HCT116 (cell line): ENCODE data around the gene ZKSCAN2. TPM values are rescaled to one million over a fixed set of nuclear protein-coding genes. Genes with fewer than 3 reads are reported as not detected.

Experiments
- ATAC-seq: fragments of 200-7000 bp; cut with Tn5 transposase; 2 replicates; pipeline ENCODE4 v1.9.1; 2020; ENCODE audit warnings: mild to moderate bottlenecking, moderate library complexity
- BruUV-seq: library from RNA; stranded (reverse); fragments of 400-500 nt; replicated peaks from 2 replicates; lab custom pipeline; 2021; lab: Mats Ljungman, UMichigan
- CTCF ChIA-PET: fragments of 300-600 bp; sonication (Branson Sonifier 250); formaldehyde crosslinking; loops from one replicate; lab custom pipeline; 2021; ENCODE audit warnings: antibody characterized with exemption; lab: Charles Lee
- POLR2A ChIA-PET: fragments of 300-600, 350-600 bp; sonication (Branson Sonifier 250); formaldehyde crosslinking; loops from one replicate; lab custom pipeline; 2021; ENCODE audit warnings: antibody characterized with exemption; lab: Charles Lee
- RAD21 ChIA-PET, 2 experiments: fragments of 300-600 bp; sonication (Branson Sonifier 250); formaldehyde crosslinking; loops; one replicate each; lab custom pipeline; 2023; ENCODE audit warnings: low total read pairs in 2 of 2; ENCODE audit not compliant: uncharacterized antibody in 2 of 2, unreplicated experiment in 2 of 2, low non-redundant PET in 1 of 2; lab: Charles Lee
- DNase-seq: peaks from one replicate; pipeline ENCODE4 v3.0.0-alpha.2; 2010; ENCODE audit warnings: low read depth, low spot score
- H2AFZ ChIP-seq: fragments of 200-600 bp; shearing (Covaris generic), sonication (generic); 2 replicates; pipeline ENCODE4 v1.6.1; 2017; ENCODE audit warnings: low read depth, mixed run types, mixed read lengths, antibody characterized with exemption, low read length; ENCODE audit not compliant: poor library complexity, severe bottlenecking
- H3K27ac ChIP-seq: 2 replicates; pipeline ENCODE4 v1.5.1; 2012; ENCODE audit warnings: low read depth, low read length
- H3K27me3 ChIP-seq: fragments of 200-600 bp; sonication (generic); 2 replicates; pipeline ENCODE4 v1.6.1; 2016; ENCODE audit warnings: mixed run types, low read length, mixed read lengths; ENCODE audit not compliant: insufficient read depth
- H3K36me3 ChIP-seq, 2 experiments: fragments of 200-500 bp in 1 of 2; fragments of 200-600 bp in 1 of 2; sonication (Bioruptor generic) in 1 of 2; sonication (generic) in 1 of 2; 2 replicates each; pipeline versions ENCODE4 v1.5.1 to v1.6.1; 2014 to 2016; ENCODE audit warnings: low read length in 2 of 2, inconsistent platforms in 1 of 2, mixed read lengths in 1 of 2, mixed run types in 1 of 2; ENCODE audit not compliant: insufficient read depth in 2 of 2, control insufficient read depth in 1 of 2
- H3K4me1 ChIP-seq, 2 experiments: fragments of 200-600 bp in 1 of 2; sonication (generic) in 1 of 2; 2 replicates each; pipeline versions ENCODE4 v1.5.1 to v1.6.1; 2012 to 2017; ENCODE audit warnings: low read length in 2 of 2, inconsistent platforms in 1 of 2, mild to moderate bottlenecking in 1 of 2, mixed read lengths in 1 of 2, mixed run types in 1 of 2, moderate library complexity in 1 of 2; ENCODE audit not compliant: insufficient read depth in 2 of 2, control insufficient read depth in 1 of 2
- H3K4me2 ChIP-seq: fragments of 200-600 bp; sonication (generic); 2 replicates; pipeline ENCODE4 v1.6.1; 2017; ENCODE audit warnings: mixed run types, low read length, mixed read lengths
- H3K4me3 ChIP-seq, 2 experiments: fragments of 200-600 bp in 1 of 2; sonication (generic) in 1 of 2; replicated peaks in 1 of 2; 2 replicates each; pipeline ENCODE4 v1.5.1; 2011 to 2016; ENCODE audit warnings: low read length in 2 of 2, control low read depth in 1 of 2, low read depth in 1 of 2, mild to moderate bottlenecking in 1 of 2, mixed read lengths in 1 of 2, mixed run types in 1 of 2
- H3K79me2 ChIP-seq: fragments of 200-600 bp; sonication (generic); 2 replicates; pipeline ENCODE4 v1.6.1; 2017; ENCODE audit warnings: mild to moderate bottlenecking, mixed run types, low read length, moderate library complexity, mixed read lengths; ENCODE audit not compliant: insufficient read depth
- H3K9ac ChIP-seq: fragments of 200-600 bp; sonication (generic); 2 replicates; pipeline ENCODE4 v1.6.1; 2016; ENCODE audit warnings: low read length, mixed read lengths
- H3K9me2 ChIP-seq: fragments of 200-600 bp; sonication (generic), shearing (Covaris generic); 2 replicates; pipeline ENCODE4 v1.6.1; 2017; ENCODE audit warnings: mixed run types, mild to moderate bottlenecking, moderate library complexity; ENCODE audit not compliant: insufficient read depth
- H3K9me3 ChIP-seq, 2 experiments: fragments of 200-500 bp in 1 of 2; fragments of 200-600 bp in 1 of 2; sonication (Bioruptor generic) in 1 of 2; sonication (generic) in 1 of 2; 2 replicates each; pipeline ENCODE4 v1.6.1; 2014 to 2017; ENCODE audit warnings: low read length in 2 of 2, mixed read lengths in 2 of 2, inconsistent platforms in 1 of 2, low read depth in 1 of 2, mild to moderate bottlenecking in 1 of 2, mixed run types in 1 of 2, moderate library complexity in 1 of 2; ENCODE audit not compliant: control insufficient read depth in 1 of 2, insufficient read depth in 1 of 2
- H4K20me1 ChIP-seq: fragments of 200-600 bp; sonication (generic), shearing (Covaris generic); 2 replicates; pipeline ENCODE4 v1.6.1; 2017; ENCODE audit warnings: mixed run types, mild to moderate bottlenecking, moderate library complexity; ENCODE audit not compliant: insufficient read depth
- CEBPB ChIP-seq: IDR thresholded peaks from 2 replicates; pipeline ENCODE4 v1.6.1; 2012; ENCODE audit warnings: low read depth
- EGR1 ChIP-seq: IDR thresholded peaks from 2 replicates; pipeline ENCODE4 v1.6.1; 2012; ENCODE audit warnings: low read depth
- ELF1 ChIP-seq: IDR thresholded peaks from 2 replicates; pipeline ENCODE4 v1.6.1; 2012; ENCODE audit warnings: low read depth, borderline replicate concordance
- EZH2phosphoT487 ChIP-seq: fragments of 200-600 bp; IDR thresholded peaks from 2 replicates; pipeline ENCODE4 v1.6.1; 2018; ENCODE audit warnings: antibody characterized with exemption, borderline replicate concordance
- FOSL1 ChIP-seq: IDR thresholded peaks from 2 replicates; pipeline ENCODE4 v1.6.1; 2012; ENCODE audit warnings: low read depth
- POLR2AphosphoS5 ChIP-seq: IDR thresholded peaks from 2 replicates; pipeline ENCODE4 v1.6.1; 2011; ENCODE audit warnings: mild to moderate bottlenecking, low read depth, low read length, moderate library complexity
- RAD21 ChIP-seq: IDR thresholded peaks from 2 replicates; pipeline ENCODE4 v1.6.1; 2012; ENCODE audit warnings: low read depth, mild to moderate bottlenecking
- SIN3A ChIP-seq: IDR thresholded peaks from 2 replicates; pipeline ENCODE4 v1.6.1; 2012; ENCODE audit warnings: low read depth
- SP1 ChIP-seq: IDR thresholded peaks from 2 replicates; pipeline ENCODE4 v1.6.1; 2012; ENCODE audit warnings: low read depth
- SRF ChIP-seq: IDR thresholded peaks from 2 replicates; pipeline ENCODE4 v1.6.1; 2012; ENCODE audit warnings: low read depth
- YY1 ChIP-seq: IDR thresholded peaks from 2 replicates; pipeline ENCODE4 v1.6.1; 2011; ENCODE audit warnings: low read length, low read depth, moderate library complexity, mild to moderate bottlenecking; ENCODE audit not compliant: insufficient replicate concordance; ENCODE audit errors: extremely low read depth
- ZFX ChIP-seq: fragments of 450-650 bp; IDR thresholded peaks from 2 replicates; pipeline ENCODE4 v1.6.1; 2017
- ZNF274 ChIP-seq: fragments of 200-500 bp; sonication (Bioruptor generic); IDR thresholded peaks from 2 replicates; pipeline ENCODE4 v1.6.1; 2014; ENCODE audit warnings: mild to moderate bottlenecking, low read depth, low read length, inconsistent platforms
- intact Hi-C: fragments of 100-400 bp; cut with micrococcal nuclease; formaldehyde crosslinking; loops from 2 replicates; pipeline ENCODE4 v1.10.0; 2022
- total RNA-seq: library from RNA; stranded (reverse); gene quantifications from one replicate; pipeline ENCODE4 v1.2.1, GENCODE V29; 2021; ENCODE audit not compliant: unreplicated experiment
- TF ChIP-seq, protein P1 (sequence below): IDR thresholded peaks from 2 replicates; pipeline ENCODE4 v1.6.1; 2012
- TF ChIP-seq, protein P2 (sequence below), 3 experiments: fragments of 200-600 bp in 1 of 3; sonication (generic) in 1 of 3; IDR thresholded peaks in 2 of 3; conservative IDR thresholded peaks in 1 of 3; 2 replicates each; pipeline ENCODE4 v1.5.1; 2012 to 2017; ENCODE audit warnings: low read depth in 2 of 3, low read length in 2 of 3, antibody characterized with exemption in 1 of 3, borderline replicate concordance in 1 of 3, control low read depth in 1 of 3, mild to moderate bottlenecking in 1 of 3, mixed read lengths in 1 of 3, mixed run types in 1 of 3, moderate library complexity in 1 of 3; ENCODE audit not compliant: insufficient read depth in 1 of 3
- TF ChIP-seq, protein P3 (sequence below): IDR thresholded peaks from 2 replicates; pipeline ENCODE4 v1.6.1; 2012; ENCODE audit warnings: low read depth
- TF ChIP-seq, protein P4 (sequence below): IDR thresholded peaks from 2 replicates; pipeline ENCODE4 v1.6.1; 2012

Gene ZKSCAN2
- total RNA-seq, 1 experiment from 2014 or later, result 12.3 TPM

DNA sequence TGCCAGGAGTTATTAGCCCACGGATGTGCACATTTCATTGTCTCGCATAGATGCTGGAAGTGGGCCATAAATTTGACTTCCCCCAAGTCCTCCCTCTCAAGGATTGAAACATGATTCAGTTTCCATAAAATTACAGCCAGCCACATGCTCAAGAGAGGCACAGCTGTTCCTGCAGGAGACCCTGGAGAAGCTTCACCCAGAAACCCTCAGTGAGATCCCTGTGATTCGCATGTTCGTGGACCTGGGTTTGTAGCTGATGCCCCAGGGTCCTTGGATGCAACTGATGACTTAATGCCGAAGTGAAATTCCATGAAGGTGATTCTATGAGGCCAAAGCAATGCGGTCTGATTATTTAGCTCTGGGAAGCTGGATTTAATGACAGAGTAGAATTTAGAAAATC lies 65.5 kb downstream of the ZKSCAN2 start (continued):
- no peak for TF ChIP-seq EZH2phosphoT487
- TF ChIP-seq SIN3A, result no peak
- TF ChIP-seq SP1, result no peak
- no peak for TF ChIP-seq POLR2AphosphoS5
- no peak for TF ChIP-seq RAD21
- no peak for TF ChIP-seq ZFX
- TF ChIP-seq YY1, result no peak
- no peak for TF ChIP-seq CEBPB
- TF ChIP-seq SRF, result no peak
- TF ChIP-seq, protein P1, sequence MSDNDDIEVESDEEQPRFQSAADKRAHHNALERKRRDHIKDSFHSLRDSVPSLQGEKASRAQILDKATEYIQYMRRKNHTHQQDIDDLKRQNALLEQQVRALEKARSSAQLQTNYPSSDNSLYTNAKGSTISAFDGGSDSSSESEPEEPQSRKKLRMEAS, result no peak
- TF ChIP-seq, protein P2, sequence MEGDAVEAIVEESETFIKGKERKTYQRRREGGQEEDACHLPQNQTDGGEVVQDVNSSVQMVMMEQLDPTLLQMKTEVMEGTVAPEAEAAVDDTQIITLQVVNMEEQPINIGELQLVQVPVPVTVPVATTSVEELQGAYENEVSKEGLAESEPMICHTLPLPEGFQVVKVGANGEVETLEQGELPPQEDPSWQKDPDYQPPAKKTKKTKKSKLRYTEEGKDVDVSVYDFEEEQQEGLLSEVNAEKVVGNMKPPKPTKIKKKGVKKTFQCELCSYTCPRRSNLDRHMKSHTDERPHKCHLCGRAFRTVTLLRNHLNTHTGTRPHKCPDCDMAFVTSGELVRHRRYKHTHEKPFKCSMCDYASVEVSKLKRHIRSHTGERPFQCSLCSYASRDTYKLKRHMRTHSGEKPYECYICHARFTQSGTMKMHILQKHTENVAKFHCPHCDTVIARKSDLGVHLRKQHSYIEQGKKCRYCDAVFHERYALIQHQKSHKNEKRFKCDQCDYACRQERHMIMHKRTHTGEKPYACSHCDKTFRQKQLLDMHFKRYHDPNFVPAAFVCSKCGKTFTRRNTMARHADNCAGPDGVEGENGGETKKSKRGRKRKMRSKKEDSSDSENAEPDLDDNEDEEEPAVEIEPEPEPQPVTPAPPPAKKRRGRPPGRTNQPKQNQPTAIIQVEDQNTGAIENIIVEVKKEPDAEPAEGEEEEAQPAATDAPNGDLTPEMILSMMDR (IDR thresholded peaks at IDR 0.05 in 2 of 3, conservative IDR thresholded peaks at IDR 0.05 in 1 of 3; ENCODE audit: borderline replicate concordance in 1 of 3, insufficient read depth in 1 of 3, low read depth in 2 of 3, low read length in 2 of 3), result no peak
- TF ChIP-seq FOSL1, result no peak

DNA sequence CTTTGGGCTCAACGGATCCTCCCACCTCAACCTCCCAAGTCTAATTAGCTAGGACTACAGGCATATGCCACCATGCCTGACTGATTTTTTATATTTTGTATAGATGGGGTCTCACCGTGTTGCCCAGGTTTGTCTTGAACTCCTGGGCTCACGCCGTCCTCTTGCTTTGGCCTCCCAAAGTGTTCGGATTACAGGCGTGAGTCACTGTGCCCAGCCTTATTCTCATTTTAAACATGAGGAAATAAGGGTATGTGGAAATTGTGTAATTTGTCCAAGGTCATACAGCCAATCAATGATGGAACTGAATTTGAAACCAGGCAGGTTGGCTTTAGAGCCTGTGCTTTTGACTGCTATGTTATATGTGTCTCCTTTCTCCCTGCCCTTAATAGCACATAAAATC lies 68.3 kb downstream of the ZKSCAN2 start:
- intact Hi-C loops, result no loop called here
- POLR2A ChIA-PET, result no interaction called here
- DNase-seq, result no peak
- Histone ChIP-seq H3K36me3 (no peaks in the 10 kb centered on the region), H4K20me1 (no peaks in the 10 kb centered on the region), H3K9me2 (no peaks in the 10 kb centered on the region), H3K27ac (no peak overlapping the region), H3K4me2 (no peak overlapping the region), H3K4me1 (peaks cover 9 to 20% of the 10 kb centered on the region in 2 experiments), H3K79me2 (no peaks in the 10 kb centered on the region), H2AFZ (no peak overlapping the region), H3K4me3 (no peak overlapping the region), H3K9me3 (no peaks in the 10 kb centered on the region), H3K27me3 (no peaks in the 10 kb centered on the region), H3K9ac (no peak overlapping the region)
- CTCF ChIA-PET, result no interaction called here
- no TSS peak for BruUV-seq
- TF ChIP-seq, protein P3, sequence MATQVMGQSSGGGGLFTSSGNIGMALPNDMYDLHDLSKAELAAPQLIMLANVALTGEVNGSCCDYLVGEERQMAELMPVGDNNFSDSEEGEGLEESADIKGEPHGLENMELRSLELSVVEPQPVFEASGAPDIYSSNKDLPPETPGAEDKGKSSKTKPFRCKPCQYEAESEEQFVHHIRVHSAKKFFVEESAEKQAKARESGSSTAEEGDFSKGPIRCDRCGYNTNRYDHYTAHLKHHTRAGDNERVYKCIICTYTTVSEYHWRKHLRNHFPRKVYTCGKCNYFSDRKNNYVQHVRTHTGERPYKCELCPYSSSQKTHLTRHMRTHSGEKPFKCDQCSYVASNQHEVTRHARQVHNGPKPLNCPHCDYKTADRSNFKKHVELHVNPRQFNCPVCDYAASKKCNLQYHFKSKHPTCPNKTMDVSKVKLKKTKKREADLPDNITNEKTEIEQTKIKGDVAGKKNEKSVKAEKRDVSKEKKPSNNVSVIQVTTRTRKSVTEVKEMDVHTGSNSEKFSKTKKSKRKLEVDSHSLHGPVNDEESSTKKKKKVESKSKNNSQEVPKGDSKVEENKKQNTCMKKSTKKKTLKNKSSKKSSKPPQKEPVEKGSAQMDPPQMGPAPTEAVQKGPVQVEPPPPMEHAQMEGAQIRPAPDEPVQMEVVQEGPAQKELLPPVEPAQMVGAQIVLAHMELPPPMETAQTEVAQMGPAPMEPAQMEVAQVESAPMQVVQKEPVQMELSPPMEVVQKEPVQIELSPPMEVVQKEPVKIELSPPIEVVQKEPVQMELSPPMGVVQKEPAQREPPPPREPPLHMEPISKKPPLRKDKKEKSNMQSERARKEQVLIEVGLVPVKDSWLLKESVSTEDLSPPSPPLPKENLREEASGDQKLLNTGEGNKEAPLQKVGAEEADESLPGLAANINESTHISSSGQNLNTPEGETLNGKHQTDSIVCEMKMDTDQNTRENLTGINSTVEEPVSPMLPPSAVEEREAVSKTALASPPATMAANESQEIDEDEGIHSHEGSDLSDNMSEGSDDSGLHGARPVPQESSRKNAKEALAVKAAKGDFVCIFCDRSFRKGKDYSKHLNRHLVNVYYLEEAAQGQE, result no peak
- TF ChIP-seq EGR1, result no peak
- TF ChIP-seq ZNF274, result no peak
- TF ChIP-seq, protein P4, sequence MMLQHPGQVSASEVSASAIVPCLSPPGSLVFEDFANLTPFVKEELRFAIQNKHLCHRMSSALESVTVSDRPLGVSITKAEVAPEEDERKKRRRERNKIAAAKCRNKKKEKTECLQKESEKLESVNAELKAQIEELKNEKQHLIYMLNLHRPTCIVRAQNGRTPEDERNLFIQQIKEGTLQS, result no peak
- TF ChIP-seq ELF1, result no peak
- no peak for ATAC-seq
- RAD21 ChIA-PET, result no interaction called here
